ENCODE data around the gene FOXL3. TPM values are rescaled to one million over a fixed set of nuclear protein-coding genes. Genes with fewer than 3 reads are reported as not detected.

The FOXL3 gene
- total RNA-seq, 2 experiments from 2014 or later = not detected

- POLR2A ChIA-PET = no interaction called here
- ATAC-seq (ENCODE audit: poor library complexity) (no peak), DNase-seq (no peak)
- Mint-ChIP-seq H3K36me3 (ENCODE audit: low read depth) (no peaks in the 10 kb centered on the region), H3K9me3 (peaks cover 18% of the 10 kb centered on the region), H3K4me3 (no peak overlapping the region), H3K4me1 (ENCODE audit: low read depth) (no peaks in the 10 kb centered on the region), H3K27me3 (peaks cover 7% of the 10 kb centered on the region), H3K27ac (no peak overlapping the region)
- Histone ChIP-seq H3K27ac (ENCODE audit: low read depth in 1 of 2, low read length in 2 of 2) (no peak overlapping the region), H3K27me3 (ENCODE audit: control insufficient read depth in 1 of 2, insufficient read depth in 2 of 2, low read length in 2 of 2) (peaks cover 0 to 2% of the 10 kb centered on the region in 2 experiments), H3K4me1 (ENCODE audit: insufficient read depth, low read length) (no peaks in the 10 kb centered on the region), H3K36me3 (ENCODE audit: insufficient read depth, low read length) (no peaks in the 10 kb centered on the region), H3K9me3 (ENCODE audit: control insufficient read depth in 1 of 2, insufficient read depth in 1 of 2, low read length in 2 of 2) (peaks cover 9 to 43% of the 10 kb centered on the region in 2 experiments), H3K4me3 (ENCODE audit: low read length) (no peak overlapping the region)
- intact Hi-C loops (cut with DNase I, micrococcal nuclease) = no loop called here
- TF ChIP-seq, protein P1, sequence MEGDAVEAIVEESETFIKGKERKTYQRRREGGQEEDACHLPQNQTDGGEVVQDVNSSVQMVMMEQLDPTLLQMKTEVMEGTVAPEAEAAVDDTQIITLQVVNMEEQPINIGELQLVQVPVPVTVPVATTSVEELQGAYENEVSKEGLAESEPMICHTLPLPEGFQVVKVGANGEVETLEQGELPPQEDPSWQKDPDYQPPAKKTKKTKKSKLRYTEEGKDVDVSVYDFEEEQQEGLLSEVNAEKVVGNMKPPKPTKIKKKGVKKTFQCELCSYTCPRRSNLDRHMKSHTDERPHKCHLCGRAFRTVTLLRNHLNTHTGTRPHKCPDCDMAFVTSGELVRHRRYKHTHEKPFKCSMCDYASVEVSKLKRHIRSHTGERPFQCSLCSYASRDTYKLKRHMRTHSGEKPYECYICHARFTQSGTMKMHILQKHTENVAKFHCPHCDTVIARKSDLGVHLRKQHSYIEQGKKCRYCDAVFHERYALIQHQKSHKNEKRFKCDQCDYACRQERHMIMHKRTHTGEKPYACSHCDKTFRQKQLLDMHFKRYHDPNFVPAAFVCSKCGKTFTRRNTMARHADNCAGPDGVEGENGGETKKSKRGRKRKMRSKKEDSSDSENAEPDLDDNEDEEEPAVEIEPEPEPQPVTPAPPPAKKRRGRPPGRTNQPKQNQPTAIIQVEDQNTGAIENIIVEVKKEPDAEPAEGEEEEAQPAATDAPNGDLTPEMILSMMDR (IDR thresholded peaks at IDR 0.05) = no peak
- CTCF ChIA-PET = no interaction called here
Observed at GRCh38 chr7:273327-273726, 16.6 kb upstream of the FOXL3 start.

DNA sequence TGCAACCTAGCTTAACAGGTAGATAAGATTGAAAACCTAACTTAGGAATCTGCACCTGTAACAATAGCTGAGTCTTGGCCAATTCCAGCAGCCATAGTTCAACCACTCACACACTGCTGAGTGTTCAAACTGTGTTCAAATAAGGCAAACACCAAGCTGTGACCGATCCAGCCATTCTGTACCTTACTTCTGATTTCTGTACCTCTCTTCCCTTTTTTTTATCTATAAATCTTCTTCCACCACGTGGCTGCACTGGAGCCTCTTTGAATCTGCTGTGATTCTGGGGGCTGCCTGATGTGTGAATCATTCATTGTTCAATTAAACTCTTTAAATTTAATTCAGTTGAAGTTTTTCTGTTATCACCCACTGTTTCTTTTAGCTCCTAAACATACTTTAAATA lies 15.7 kb upstream of the FOXL3 start:
- H3K27ac Mint-ChIP-seq = no peak overlapping the region

GRCh38 chr7:276230-276835 lies 13.6 kb upstream of the FOXL3 start:
- H3K27ac Mint-ChIP-seq = no peak overlapping the region
- intact Hi-C loops (cut with DNase I, micrococcal nuclease) = no loop called here
- ATAC-seq (ENCODE audit: poor library complexity) = no peak
- TF ChIP-seq, protein P1 (IDR thresholded peaks at IDR 0.05) = no peak
- no peaks in the 10 kb centered on the region for H3K4me1 Mint-ChIP-seq (ENCODE audit: low read depth)
- POLR2A ChIA-PET = no interaction called here
- Histone ChIP-seq H3K4me1 (ENCODE audit: insufficient read depth, low read length) (no peaks in the 10 kb centered on the region), H3K4me3 (ENCODE audit: low read length) (no peak overlapping the region), H3K36me3 (ENCODE audit: insufficient read depth, low read length) (no peaks in the 10 kb centered on the region), H3K9me3 (ENCODE audit: control insufficient read depth in 1 of 2, insufficient read depth in 1 of 2, low read length in 2 of 2) (peaks cover 9 to 40% of the 10 kb centered on the region in 2 experiments), H3K27ac (ENCODE audit: low read depth in 1 of 2, low read length in 2 of 2) (no peak overlapping the region), H3K27me3 (ENCODE audit: control insufficient read depth in 1 of 2, insufficient read depth in 2 of 2, low read length in 2 of 2) (peaks cover 0 to 2% of the 10 kb centered on the region in 2 experiments)
- no peak for DNase-seq
- H3K4me3 Mint-ChIP-seq = no peak overlapping the region
- H3K36me3 Mint-ChIP-seq (ENCODE audit: low read depth) = no peaks in the 10 kb centered on the region
- CTCF ChIA-PET = no interaction called here
- H3K9me3 Mint-ChIP-seq = peaks cover 18% of the 10 kb centered on the region
- H3K27me3 Mint-ChIP-seq = peaks cover 17% of the 10 kb centered on the region

More for the DNA sequence above, 15.7 kb upstream of the FOXL3 start:
- Mint-ChIP-seq H3K4me3 (no peak overlapping the region), H3K4me1 (ENCODE audit: low read depth) (no peaks in the 10 kb centered on the region), H3K9me3 (peaks cover 18% of the 10 kb centered on the region), H3K36me3 (ENCODE audit: low read depth) (no peaks in the 10 kb centered on the region), H3K27me3 (peaks cover 7% of the 10 kb centered on the region)
- intact Hi-C loops (cut with DNase I, micrococcal nuclease) = no loop called here
- H3K27me3 ChIP-seq (ENCODE audit: control insufficient read depth in 1 of 2, insufficient read depth in 2 of 2, low read length in 2 of 2) = peaks cover 0 to 2% of the 10 kb centered on the region in 2 experiments
- TF ChIP-seq, protein P1 (IDR thresholded peaks at IDR 0.05) = no peak
- DNase-seq (no peak), ATAC-seq (ENCODE audit: poor library complexity) (no peak)
- H3K36me3 ChIP-seq (ENCODE audit: insufficient read depth, low read length) = no peaks in the 10 kb centered on the region
- no peak overlapping the region for H3K4me3 ChIP-seq (ENCODE audit: low read length)
- no peaks in the 10 kb centered on the region for H3K4me1 ChIP-seq (ENCODE audit: insufficient read depth, low read length)
- H3K27ac ChIP-seq (ENCODE audit: low read depth in 1 of 2, low read length in 2 of 2) = no peak overlapping the region
- H3K9me3 ChIP-seq (ENCODE audit: control insufficient read depth in 1 of 2, insufficient read depth in 1 of 2, low read length in 2 of 2) = peaks cover 9 to 40% of the 10 kb centered on the region in 2 experiments
- POLR2A ChIA-PET = no interaction called here
- CTCF ChIA-PET = no interaction called here
